Hematopoietic multipotent progenitor cell treated with erythropoietin and hydrocortisone succinate and interleukin-3 and kit ligand, for 6 days (in vitro differentiated cells): ENCODE results near the gene MID2.

Source experiments
- DNase-seq: peaks from one replicate; pipeline ENCODE4 v3.0.0-alpha.2; 2015

Gene MID2

GRCh38 chrX:107971636-107972035 lies 146.0 kb downstream of the MID2 start:
- DNase-seq, result peak; percentile 10
